GM21528 (cell line): ENCODE measurements around the gene TTLL1.

Source experiments
- ATAC-seq: cut with Tn5 transposase; IDR thresholded peaks from one replicate; pipeline ENCODE4 v1.9.1; 2021; ENCODE audit warnings: mild to moderate bottlenecking, moderate library complexity; ENCODE audit not compliant: unreplicated experiment, low FRiP score

The TTLL1 gene

GRCh38 chr22:43014869-43015676, 74.1 kb downstream of the TTLL1 start, which contains the start of gene PACSIN2:
Gene PACSIN2, minus strand, starts transcription at chr22:43015149. Its CDS starts 103,069 bp downstream, at chr22:42912080.
- peak; percentile 86 for ATAC-seq

GRCh38 chr22:43014316-43014868, 74.8 kb downstream of the TTLL1 start:
- ATAC-seq, result peak; percentile 41

GRCh38 chr22:43013355-43014315, 75.6 kb downstream of the TTLL1 start:
- ATAC-seq, result peak; percentile 4

- ATAC-seq, result no peak
Measured at GRCh38 chr22:43012390-43012789, 76.8 kb downstream of the TTLL1 start.

GRCh38 chr22:43011079-43011478, 78.1 kb downstream of the TTLL1 start:
- no peak for ATAC-seq

- no peak for ATAC-seq
Measured at GRCh38 chr22:43009444-43009843, 79.7 kb downstream of the TTLL1 start.

GRCh38 chr22:43008921-43009320, 80.3 kb downstream of the TTLL1 start:
- ATAC-seq, result no peak

GRCh38 chr22:43008509-43008908, 80.7 kb downstream of the TTLL1 start:
- no peak for ATAC-seq

GRCh38 chr22:43007519-43008102, 81.6 kb downstream of the TTLL1 start:
- no peak for ATAC-seq

- ATAC-seq, result no peak
Measured at GRCh38 chr22:43006753-43007152, 82.4 kb downstream of the TTLL1 start.

- ATAC-seq, result no peak
Measured at GRCh38 chr22:43006016-43006505, 83.1 kb downstream of the TTLL1 start.

GRCh38 chr22:43005106-43005505, 84.1 kb downstream of the TTLL1 start:
- no peak for ATAC-seq

GRCh38 chr22:43004362-43005035, 84.7 kb downstream of the TTLL1 start:
- no peak for ATAC-seq

- ATAC-seq, result no peak
Measured at GRCh38 chr22:43002202-43002586, 87.0 kb downstream of the TTLL1 start.

GRCh38 chr22:43001271-43002201, 87.7 kb downstream of the TTLL1 start:
- no peak for ATAC-seq

GRCh38 chr22:43000441-43001175, 88.6 kb downstream of the TTLL1 start:
- ATAC-seq, result no peak

GRCh38 chr22:42997582-42998090, 91.6 kb downstream of the TTLL1 start:
- ATAC-seq, result no peak
